Jurkat, Clone E6-1 (cell line): Measurements from ENCODE around the gene UBR2.
"Not testable (repeated sequence)": the region's sequence is repeated elsewhere in the genome, so short reads cannot be mapped to it uniquely, and the experiment has no call there.

Experiments used
- DNase-seq: peaks from one replicate; pipeline ENCODE4 v3.0.0-alpha.2; 2011; ENCODE audit warnings: low read depth, low spot score
- H3K4me3 ChIP-seq: 2 replicates; pipeline ENCODE4 v1.5.1; 2011; ENCODE audit warnings: mild to moderate bottlenecking, low read length, control low read depth, moderate library complexity

Gene UBR2

GRCh38 chr6:42604699-42605098 lies 40.9 kb downstream of the UBR2 start:
- DNase-seq, H3K4me3 ChIP-seq: not testable (repeated sequence)

DNA sequence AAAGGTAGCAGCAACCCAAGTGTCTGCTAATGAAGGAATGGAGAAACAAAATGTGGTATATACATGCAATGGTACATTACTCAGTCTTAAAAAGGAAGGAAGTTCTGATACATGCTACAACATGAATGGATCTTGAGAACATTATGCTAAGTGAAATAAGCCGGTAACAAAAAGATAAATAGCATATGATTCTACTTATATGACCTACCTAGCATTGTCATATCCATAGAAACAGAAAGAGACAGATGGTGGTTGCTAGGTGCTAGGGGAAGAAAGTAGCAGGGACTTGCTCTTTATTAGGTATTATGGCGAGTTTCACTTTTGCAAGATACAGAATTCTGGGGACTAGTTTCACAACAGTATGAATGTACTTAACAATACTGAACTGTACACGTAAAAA lies 46.6 kb downstream of the UBR2 start:
- DNase-seq = no peak
- no peak overlapping the region for H3K4me3 ChIP-seq

- no peak overlapping the region for H3K4me3 ChIP-seq
- DNase-seq = no peak
These were observed 51.7 kb downstream of the UBR2 start for GRCh38 chr6:42615518-42615917.

- no peak for DNase-seq
These were observed 52.9 kb downstream of the UBR2 start for GRCh38 chr6:42616716-42617115.

DNA sequence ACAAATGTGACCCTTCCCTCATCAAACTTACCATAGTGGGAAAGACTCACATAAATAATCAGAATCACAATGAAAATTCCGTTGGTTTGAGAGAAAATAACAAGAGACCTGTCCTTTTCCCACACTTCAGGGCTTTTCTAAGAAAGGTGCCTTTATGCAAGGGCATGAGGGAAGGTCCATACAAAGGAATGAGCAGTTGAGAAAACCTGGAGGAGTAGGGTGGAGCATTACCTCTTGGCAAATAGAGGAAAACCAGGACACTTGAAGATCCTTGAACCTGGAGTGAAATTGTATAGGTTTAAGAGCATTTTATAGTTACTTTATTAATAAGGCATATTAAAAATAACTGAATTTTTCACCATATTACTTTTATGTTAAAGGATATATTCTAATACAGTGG lies 54.3 kb downstream of the UBR2 start:
- no peak overlapping the region for H3K4me3 ChIP-seq
- no peak for DNase-seq

More at GRCh38 chr6:42616716-42617115, 52.9 kb downstream of the UBR2 start:
- H3K4me3 ChIP-seq = no peak overlapping the region

DNA sequence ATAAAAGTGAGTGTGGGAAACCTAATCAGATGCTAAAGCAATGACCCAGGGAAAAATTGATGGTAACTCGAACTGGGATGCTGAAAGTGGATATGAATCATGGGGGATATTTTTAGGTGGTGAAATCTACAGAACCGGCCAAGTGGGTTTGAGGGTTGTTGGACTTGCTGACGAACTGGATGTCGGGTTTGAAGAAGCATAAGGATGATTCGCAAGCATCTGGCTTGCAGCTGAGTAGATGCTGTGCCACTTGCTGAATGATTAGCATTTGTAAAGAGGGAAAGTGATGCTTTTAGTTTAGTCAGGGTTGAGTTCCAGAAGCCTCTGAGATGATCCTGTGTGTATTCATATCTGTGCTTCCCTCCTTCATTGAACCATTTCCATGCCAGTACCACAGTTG lies 54.9 kb downstream of the UBR2 start:
- no peak for DNase-seq

DNA sequence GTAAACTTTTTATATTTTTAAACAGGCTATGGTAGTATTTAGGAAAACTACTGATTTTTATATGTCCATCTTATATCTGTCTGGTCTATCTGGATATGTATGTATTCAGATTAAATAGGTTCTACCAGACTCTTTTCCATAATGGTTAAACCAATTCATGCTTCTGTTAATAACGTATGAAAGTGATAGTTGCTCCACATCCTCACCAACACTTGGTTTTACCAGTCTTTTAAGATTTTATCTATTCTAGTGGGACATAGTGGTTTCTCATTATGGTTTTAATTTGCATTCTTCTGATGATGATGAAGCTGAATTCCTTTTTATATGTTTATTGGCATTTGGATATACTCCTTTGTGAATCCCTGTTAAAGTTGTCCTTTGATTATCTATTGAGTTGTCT lies 56.1 kb downstream of the UBR2 start:
- no peak overlapping the region for H3K4me3 ChIP-seq
- DNase-seq = peak; percentile 9

More for the DNA sequence above, 54.9 kb downstream of the UBR2 start:
- no peak overlapping the region for H3K4me3 ChIP-seq

DNA sequence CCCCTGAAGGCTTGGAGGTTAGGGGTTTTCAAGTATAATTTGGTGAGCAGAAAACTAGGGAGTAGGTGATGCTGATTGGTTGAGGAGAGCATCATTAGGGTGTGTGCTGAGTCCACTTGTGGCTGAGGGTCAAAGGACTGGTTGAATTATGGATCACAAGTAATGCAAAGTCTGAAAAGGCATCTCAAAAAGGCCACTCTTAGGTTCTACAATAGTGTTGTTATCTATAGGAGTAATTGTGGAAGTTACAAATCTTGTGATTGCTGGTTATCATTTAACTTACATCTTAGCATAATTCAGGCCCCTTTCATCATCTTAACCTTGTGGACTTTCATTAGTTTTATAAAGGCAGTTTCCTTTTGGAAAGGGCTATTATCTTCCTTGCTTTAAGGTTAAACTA lies 60.8 kb downstream of the UBR2 start:
- H3K4me3 ChIP-seq = no peak overlapping the region
- DNase-seq = no peak

GRCh38 chr6:42627044-42627443 lies 63.2 kb downstream of the UBR2 start:
- no peak for DNase-seq

GRCh38 chr6:42627674-42628073 lies 63.8 kb downstream of the UBR2 start:
- DNase-seq = no peak
- H3K4me3 ChIP-seq = no peak overlapping the region

More at GRCh38 chr6:42627044-42627443, 63.2 kb downstream of the UBR2 start:
- no peak overlapping the region for H3K4me3 ChIP-seq

- DNase-seq = no peak
- H3K4me3 ChIP-seq = no peak overlapping the region
These were observed 64.8 kb downstream of the UBR2 start for GRCh38 chr6:42628604-42629003.

DNA sequence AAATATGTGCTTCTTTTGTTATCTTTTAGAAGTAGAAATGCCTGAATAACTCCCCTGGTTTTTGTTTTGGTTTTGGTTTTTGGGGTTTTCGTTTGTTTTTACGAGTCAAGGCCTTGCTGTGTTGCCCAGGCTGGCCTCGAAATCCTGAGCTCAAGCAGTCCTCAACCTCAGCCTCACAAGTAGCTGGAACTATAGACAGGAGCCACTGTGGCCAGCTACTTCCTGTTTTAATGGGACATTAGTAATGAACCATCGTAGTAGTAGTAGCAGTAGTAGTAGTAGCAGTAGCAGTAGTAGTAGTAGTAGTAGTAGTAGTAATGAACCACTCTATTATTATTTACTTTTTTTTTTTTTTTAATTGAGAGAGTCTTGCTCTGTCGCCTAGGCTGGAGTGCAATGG lies 66.0 kb downstream of the UBR2 start:
- DNase-seq = no peak
- no peak overlapping the region for H3K4me3 ChIP-seq

GRCh38 chr6:42637681-42638080 lies 73.9 kb downstream of the UBR2 start:
- no peak overlapping the region for H3K4me3 ChIP-seq
- no peak for DNase-seq

GRCh38 chr6:42642794-42643193 lies 79.0 kb downstream of the UBR2 start:
- H3K4me3 ChIP-seq = no peak overlapping the region
- no peak for DNase-seq

- H3K4me3 ChIP-seq = no peak overlapping the region
- no peak for DNase-seq
These were observed 80.4 kb downstream of the UBR2 start for GRCh38 chr6:42644211-42644610.

DNA sequence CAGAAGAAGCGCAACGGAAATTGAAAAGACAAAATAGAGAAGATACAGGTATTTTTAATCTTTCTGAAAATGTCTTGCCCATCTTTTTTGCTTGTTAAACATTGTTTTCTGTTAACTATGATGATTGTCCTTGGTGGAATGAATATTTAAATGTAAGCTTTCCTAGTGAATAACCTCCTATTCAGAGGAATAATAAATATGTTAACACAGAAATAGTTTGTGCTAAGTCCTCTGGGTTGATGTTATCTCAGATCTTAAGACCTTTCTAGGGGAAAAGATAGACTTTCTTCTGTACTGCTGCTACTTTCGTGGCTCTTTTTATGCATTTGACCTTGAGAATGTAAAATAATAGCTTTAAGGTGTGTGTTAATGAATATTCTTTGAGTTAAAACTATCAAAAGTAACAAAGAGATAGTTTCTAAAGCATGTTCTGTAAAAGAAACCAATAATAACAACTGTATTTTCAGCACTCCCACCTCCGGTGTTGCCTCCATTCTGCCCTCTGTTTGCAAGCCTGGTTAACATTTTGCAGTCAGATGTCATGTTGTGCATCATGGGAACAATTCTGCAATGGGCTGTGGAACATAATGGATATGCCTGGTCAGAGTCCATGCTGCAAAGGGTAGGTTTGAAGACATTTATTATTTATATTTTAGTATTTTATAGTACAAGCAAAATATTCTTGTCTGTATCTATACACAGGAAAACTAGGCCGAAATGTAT lies 88.4 kb downstream of the UBR2 start:
- H3K4me3 ChIP-seq = no peak overlapping the region
- no peak for DNase-seq

DNA sequence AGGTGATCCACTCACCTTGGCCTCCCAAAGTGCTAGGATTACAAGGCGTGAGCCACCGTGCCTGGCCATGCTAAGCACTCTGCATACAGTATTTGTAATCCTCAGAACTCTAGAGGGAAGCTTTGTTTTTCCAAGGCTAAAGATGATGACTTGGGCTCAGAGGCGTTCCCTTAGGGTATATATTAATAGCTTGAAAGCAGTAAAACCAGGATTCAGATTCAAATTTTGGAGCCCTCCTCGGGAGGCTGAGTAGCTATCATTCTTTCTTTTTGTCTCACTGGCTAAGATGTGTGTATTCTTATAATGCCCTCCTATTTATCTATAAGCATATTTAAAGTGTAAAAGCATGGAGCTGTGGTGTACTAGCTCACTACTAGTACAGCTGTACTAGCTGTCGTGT lies 90.0 kb downstream of the UBR2 start:
- no peak for DNase-seq
- no peak overlapping the region for H3K4me3 ChIP-seq

DNA sequence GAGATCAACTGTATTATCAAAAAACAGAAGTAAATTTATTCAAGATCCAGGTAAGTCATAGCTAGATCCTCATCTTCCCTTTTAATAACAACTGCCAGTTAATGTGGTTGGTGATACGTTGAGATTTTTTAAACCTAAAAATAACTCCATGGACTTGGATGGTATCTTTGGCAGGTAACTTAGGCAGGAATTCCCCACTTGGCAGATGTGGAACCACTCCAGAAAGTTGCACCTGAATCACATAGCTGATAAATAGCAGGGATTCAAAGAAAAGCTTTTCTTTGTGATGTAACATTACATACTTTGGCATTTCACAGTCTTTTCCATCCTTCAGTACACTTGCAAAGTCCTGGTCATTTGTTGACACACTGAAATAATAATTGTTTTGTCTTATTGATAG lies 96.0 kb downstream of the UBR2 start:
- DNase-seq = no peak
- no peak overlapping the region for H3K4me3 ChIP-seq

DNA sequence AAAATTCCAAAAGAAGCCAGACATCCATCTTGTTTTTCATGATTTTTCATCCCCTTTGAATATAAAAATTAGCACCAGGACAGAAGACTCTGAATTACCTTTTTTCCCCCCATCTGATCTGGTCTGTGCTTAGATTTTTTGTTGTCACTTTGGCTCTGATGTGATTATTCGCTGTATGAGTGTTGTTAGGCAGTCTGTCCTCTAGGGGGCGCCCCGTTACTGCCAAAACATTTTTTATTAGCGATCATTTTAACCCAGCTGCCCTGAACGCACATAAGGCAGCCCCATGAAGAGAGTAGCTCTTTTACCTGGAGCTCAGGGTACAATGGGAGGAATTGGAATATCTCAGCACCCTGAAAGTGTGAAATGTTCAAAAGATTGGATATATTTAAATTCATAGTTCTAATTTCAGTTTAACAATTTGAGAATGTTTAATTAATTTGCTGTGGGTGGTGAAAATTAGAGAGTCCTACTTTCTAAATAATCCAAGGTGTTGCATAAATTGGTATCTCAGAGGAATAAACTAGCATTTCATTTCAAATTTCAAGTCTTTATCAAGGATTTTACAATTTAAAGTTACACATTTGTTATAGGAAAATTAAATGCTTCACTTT lies 97.8 kb downstream of the UBR2 start:
- H3K4me3 ChIP-seq = no peak overlapping the region
- peak; percentile 54 for DNase-seq

- no peak overlapping the region for H3K4me3 ChIP-seq
- no peak for DNase-seq
These were observed 100.9 kb downstream of the UBR2 start for GRCh38 chr6:42664718-42665117.

GRCh38 chr6:42674368-42674767 lies 110.5 kb downstream of the UBR2 start:
- H3K4me3 ChIP-seq, DNase-seq: not testable (repeated sequence)
